Subcutaneous abdominal adipose tissue (tissue), 5 donors: ENCODE results near the gene NRF1.

Experiments
- H3K27ac ChIP-seq: one replicate; pipeline ENCODE4 v1.7.0; 2013; ENCODE audit warnings: low read depth, mild to moderate bottlenecking, inconsistent platforms, low read length, moderate library complexity
- H3K27me3 ChIP-seq, 5 donors: one replicate each; pipeline ENCODE4 v1.7.0; 2013; ENCODE audit warnings: low read length in 5 of 5, inconsistent platforms in 1 of 5; ENCODE audit not compliant: control insufficient read depth in 5 of 5, insufficient read depth in 4 of 5
- H3K36me3 ChIP-seq, 5 donors: one replicate each; pipeline ENCODE4 v1.7.0; 2013; ENCODE audit warnings: low read length in 5 of 5; ENCODE audit not compliant: control insufficient read depth in 5 of 5, insufficient read depth in 5 of 5
- H3K4me1 ChIP-seq, 5 donors: one replicate each; pipeline ENCODE4 v1.7.0; 2013; ENCODE audit warnings: low read length in 5 of 5, mild to moderate bottlenecking in 3 of 5, moderate library complexity in 1 of 5; ENCODE audit not compliant: control insufficient read depth in 5 of 5, insufficient read depth in 5 of 5
- H3K4me3 ChIP-seq, 5 donors: one replicate each; pipeline ENCODE4 v1.7.0; 2013; ENCODE audit warnings: low read length in 5 of 5, low read depth in 1 of 5
- H3K9ac ChIP-seq, 5 donors: one replicate each; pipeline ENCODE4 v1.7.0; 2013; ENCODE audit warnings: low read length in 5 of 5, mild to moderate bottlenecking in 4 of 5, moderate library complexity in 3 of 5
- H3K9me3 ChIP-seq, 5 donors: one replicate each; pipeline ENCODE4 v1.7.0; 2013; ENCODE audit warnings: low read length in 5 of 5; ENCODE audit not compliant: control insufficient read depth in 5 of 5
- donor health status: healthy.
- donor health status: healthy.
- donor health status: healthy.
- donor health status: healthy.
- donor health status: healthy.

Gene NRF1

DNA sequence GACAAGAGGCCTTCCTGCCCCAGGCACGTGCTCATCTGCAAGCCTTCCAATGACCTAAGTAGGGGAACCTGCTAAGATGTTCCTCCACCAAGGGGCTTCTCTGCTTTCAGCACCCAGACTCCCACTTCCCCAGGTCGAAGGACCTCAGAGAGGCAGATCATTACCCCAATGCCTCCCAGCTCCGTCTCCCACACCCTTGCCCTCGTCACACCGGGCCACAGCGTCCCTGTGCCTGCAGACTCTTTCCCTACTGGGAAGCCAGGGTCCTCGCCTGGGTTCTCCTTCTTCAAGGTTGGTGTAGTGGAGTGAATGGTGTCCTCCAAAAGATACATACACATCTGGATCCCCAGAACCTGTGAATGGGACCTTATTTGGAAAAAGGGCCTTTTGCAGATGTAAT, 189.4 kb downstream of the NRF1 start:
- H3K27me3 ChIP-seq, result peaks cover 0 to 5% (median 3%) of the 10 kb centered on the region in 5 donors
- H3K9ac ChIP-seq, result no peak overlapping the region
- no peak overlapping the region for H3K4me3 ChIP-seq
- no peaks in the 10 kb centered on the region for H3K36me3 ChIP-seq
- peaks cover 0 to 4% (median 0%) of the 10 kb centered on the region in 5 donors for H3K4me1 ChIP-seq
- no peak overlapping the region for H3K27ac ChIP-seq
- H3K9me3 ChIP-seq, result no peaks in the 10 kb centered on the region

DNA sequence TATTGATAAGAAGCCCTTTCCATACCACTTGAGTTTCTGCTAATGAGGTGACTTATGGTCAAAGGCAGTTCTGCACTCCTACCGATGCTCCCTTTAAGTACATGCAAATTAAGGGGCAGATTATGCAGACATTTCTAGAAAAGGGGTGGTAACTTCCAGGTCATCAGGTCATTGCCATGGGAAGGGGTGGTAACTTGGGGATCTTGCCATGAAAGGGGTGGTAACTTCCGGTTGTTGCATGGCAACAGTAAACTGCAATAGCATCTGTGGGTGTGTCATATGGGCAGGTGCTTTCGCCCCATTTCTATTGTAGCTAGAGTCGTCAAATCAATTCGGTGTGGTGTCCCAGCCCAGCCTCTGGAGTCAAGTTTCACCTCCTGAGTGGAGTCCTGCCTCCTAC, 190.4 kb downstream of the NRF1 start:
- no peaks in the 10 kb centered on the region for H3K9me3 ChIP-seq
- H3K27me3 ChIP-seq, result peaks cover 0 to 5% (median 3%) of the 10 kb centered on the region in 5 donors
- peaks cover 0 to 4% (median 0%) of the 10 kb centered on the region in 5 donors for H3K4me1 ChIP-seq
- no peak overlapping the region for H3K27ac ChIP-seq
- H3K9ac ChIP-seq, result no peak overlapping the region
- H3K4me3 ChIP-seq, result no peak overlapping the region
- H3K36me3 ChIP-seq, result no peaks in the 10 kb centered on the region

DNA sequence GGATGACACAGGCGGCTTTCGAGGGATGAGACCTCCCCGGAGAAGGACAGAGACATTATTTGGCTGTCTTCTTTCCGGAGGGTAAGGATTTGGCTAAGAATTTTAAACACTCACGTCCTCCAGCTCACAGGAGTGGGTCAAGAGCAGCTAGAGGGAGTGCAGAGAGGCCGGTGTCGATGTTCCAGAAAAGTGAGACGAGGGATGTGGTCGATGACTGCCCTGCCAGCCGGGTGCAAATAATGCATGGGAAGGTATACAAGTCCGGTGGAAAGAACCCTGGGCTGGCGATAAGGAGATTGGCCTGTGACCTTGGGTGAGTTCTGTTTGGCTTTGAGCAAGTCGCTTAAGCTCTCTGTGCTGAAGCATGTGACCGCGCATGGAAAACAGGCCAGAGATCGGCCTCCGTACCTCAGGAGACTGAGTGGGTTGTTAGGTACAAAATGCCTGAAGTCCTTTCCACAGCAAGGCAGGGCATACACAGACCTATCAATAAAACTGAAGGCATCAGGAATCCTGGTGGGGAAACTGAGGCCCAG, 192.1 kb downstream of the NRF1 start:
- Histone ChIP-seq H3K27ac (no peak overlapping the region), H3K9ac (no peak overlapping the region), H3K9me3 (no peaks in the 10 kb centered on the region), H3K4me1 (peaks cover 0 to 4% (median 0%) of the 10 kb centered on the region in 5 donors), H3K4me3 (no peak overlapping the region), H3K36me3 (no peaks in the 10 kb centered on the region), H3K27me3 (peaks cover 0 to 5% (median 3%) of the 10 kb centered on the region in 5 donors)

DNA sequence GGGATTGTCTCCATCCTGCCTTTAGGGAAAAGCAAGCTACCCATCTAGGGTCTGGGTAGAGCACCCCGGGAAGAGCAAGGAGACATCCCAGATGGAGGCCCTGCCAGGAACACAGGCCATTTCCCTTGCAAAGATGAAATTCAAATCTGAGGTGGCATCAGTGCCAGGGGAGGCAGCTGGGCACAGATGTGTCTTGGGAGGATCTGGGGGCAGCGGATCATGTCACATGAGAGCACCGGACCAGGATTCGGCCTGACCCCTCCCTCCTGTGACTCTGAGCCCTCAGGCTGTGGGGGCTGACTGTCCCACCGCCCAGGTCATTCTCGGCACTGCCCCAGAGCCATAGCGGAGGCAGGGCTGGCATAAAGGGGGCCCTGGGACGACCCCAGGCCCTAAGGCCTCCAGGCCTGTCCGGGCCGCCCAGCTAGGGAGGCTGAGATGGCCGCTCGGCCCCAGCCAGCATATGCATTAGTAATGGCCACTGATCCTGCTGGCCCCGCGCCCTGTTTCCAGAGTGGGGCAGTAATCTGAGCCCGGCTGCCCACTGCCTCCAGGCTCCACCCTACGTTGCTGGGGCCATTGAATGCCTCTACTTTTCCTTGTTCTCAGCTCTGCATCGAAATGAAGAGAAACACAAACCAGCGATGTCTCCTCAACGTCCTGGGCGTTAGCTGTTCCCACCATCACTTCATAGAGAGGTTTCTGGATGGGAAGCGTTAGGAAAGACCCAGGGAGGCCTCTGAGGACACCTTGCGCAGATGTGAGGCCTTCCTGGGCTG, 192.8 kb downstream of the NRF1 start:
- Histone ChIP-seq H3K27me3 (peaks cover 0 to 5% (median 0%) of the 10 kb centered on the region in 5 donors), H3K4me1 (peaks cover 0 to 4% (median 0%) of the 10 kb centered on the region in 5 donors), H3K4me3 (no peak overlapping the region), H3K9ac (no peak overlapping the region), H3K9me3 (no peaks in the 10 kb centered on the region), H3K36me3 (no peaks in the 10 kb centered on the region), H3K27ac (no peak overlapping the region)

DNA sequence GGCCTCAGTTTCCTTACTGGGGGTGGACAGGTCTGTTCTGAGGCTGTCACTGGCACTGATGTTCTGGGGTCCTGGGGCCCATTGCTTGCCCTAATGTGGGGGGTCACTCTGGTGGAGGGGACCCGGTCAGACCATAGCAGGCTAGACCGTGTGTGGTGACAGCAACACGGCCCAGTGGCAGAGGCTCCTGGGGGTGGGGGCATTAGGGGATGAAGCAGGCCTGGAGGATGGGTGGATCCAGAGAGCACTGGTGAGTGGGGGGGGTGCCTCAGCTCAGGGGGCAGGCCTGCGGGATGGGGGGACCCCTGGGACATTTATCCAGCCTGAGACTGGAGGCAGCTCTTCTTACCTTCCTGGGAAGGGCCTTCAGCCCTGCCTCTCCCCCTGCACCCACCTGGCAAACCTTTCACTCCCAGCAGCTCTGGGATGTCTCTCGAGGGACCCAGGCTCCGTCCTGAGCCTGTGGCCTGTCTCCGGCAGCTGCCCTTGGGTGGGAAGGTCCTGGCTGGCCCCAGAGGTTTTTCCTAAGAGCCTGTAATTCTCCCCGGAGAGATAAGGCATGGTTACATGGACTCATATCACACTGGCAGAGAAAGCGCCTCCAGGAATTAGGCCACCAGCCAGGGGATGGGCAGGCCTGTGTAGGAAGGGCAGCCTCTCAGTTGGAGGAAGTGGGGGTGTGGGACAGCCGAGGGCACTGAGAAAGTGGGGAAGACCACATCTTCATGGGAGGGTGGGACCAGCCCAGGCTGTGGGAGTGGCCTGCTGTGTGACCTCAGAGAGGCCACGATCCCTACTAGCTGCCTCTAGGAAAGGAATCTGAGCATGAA, 193.6 kb downstream of the NRF1 start:
- peaks cover 0 to 5% (median 0%) of the 10 kb centered on the region in 5 donors for H3K27me3 ChIP-seq
- no peak overlapping the region for H3K4me3 ChIP-seq
- no peaks in the 10 kb centered on the region for H3K36me3 ChIP-seq
- H3K27ac ChIP-seq, result no peak overlapping the region
- no peak overlapping the region for H3K9ac ChIP-seq
- H3K9me3 ChIP-seq, result no peaks in the 10 kb centered on the region
- peaks cover 0 to 4% (median 0%) of the 10 kb centered on the region in 5 donors for H3K4me1 ChIP-seq
